ENCODE measurements around the gene SARM1.
"Not testable (repeated sequence)": the region's sequence is repeated elsewhere in the genome, so short reads cannot be mapped to it uniquely, and the experiment has no call there.

Gene SARM1

GRCh38 chr17:28425206-28425605 lies 53.7 kb downstream of the SARM1 start:
- no peak for DNase-seq (ENCODE audit: low read depth in 2 of 2)

DNA sequence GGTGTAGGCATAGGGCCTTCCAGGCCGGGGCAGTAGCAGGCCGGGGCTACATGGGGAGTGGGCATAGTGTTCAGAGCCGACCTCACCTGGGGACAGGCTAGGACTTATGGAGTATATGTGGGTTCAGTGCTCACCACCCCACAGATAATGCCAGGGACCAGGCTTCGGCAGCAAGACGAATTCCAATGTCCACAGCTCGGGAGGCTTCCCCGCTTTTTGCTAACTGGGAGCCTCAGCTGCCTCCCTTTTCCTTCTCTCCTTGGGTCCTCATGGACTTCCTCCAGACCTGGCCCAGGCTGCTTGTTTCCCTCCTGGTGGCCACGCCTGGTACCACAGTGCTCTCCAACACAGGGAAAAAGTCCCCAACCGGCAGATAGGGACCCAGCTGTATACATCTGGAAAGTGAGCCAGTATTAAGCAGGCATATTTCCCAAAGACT lies 54.6 kb downstream of the SARM1 start:
- no peak for DNase-seq (ENCODE audit: low read depth in 2 of 2)

DNA sequence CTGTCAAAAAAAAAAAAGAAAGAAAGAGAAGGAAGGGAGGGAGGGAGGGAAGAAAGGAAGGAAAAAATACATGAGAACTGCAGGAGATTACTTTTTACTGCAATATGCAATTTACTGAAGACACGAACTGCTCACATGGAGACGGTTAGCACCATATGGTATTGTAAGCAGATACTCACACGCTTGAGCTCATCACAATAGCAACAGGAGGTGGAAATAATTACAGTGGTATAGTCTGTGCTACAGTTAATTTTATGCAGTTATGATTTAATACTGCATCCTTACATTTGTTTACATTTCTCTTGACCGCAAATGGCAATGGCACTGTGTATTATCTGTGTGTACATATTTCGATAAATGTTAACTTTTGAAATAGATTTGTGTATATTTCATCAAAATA lies 55.9 kb downstream of the SARM1 start:
- DNase-seq (ENCODE audit: low read depth in 2 of 2), result no peak

- not testable (repeated sequence) for DNase-seq (ENCODE audit: low read depth in 2 of 2)
These were observed 56.5 kb downstream of the SARM1 start for GRCh38 chr17:28427982-28428381.

GRCh38 chr17:28433721-28434120 lies 62.2 kb downstream of the SARM1 start:
- no peak for DNase-seq (ENCODE audit: low read depth in 2 of 2)

- not testable (repeated sequence) for DNase-seq (ENCODE audit: low read depth in 2 of 2)
These were observed 62.8 kb downstream of the SARM1 start for GRCh38 chr17:28434326-28434725.

GRCh38 chr17:28443901-28444638 lies 72.6 kb downstream of the SARM1 start:
- no peak for DNase-seq (ENCODE audit: low read depth in 2 of 2)

DNA sequence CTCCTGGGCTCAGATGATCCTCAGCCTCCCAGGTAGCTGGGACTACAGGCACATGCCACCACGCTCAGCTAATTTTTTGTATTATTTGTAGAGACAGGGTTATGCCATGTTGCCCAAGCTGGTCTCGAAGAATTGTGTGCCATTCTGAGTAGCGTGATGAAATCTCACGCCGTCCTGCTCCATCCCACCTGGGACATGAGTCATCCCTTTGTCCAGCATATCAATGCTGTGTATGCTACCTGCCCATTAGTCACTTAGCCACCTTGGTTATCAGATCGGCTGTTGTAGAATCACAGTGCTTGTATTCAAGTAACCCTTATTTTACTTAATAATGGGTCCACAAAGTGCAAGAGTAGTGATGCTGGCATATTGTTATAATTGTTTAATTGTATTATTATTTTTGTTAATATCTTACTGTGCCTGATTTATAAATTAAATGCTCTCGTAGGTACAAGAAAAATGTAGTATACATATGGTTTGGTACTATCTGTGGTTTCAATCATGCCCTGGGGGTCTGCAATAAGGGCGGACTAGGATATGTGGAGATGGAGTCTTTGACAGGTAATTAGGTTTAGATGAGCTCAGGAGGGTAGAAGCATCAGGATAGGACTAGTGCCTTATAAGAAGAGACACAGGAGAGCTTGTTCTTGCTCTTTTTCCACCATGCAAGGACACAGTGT lies 75.4 kb downstream of the SARM1 start:
- no peak for DNase-seq (ENCODE audit: low read depth in 2 of 2)

GRCh38 chr17:28447396-28447760 lies 75.9 kb downstream of the SARM1 start:
- no peak for DNase-seq (ENCODE audit: low read depth in 2 of 2)

DNA sequence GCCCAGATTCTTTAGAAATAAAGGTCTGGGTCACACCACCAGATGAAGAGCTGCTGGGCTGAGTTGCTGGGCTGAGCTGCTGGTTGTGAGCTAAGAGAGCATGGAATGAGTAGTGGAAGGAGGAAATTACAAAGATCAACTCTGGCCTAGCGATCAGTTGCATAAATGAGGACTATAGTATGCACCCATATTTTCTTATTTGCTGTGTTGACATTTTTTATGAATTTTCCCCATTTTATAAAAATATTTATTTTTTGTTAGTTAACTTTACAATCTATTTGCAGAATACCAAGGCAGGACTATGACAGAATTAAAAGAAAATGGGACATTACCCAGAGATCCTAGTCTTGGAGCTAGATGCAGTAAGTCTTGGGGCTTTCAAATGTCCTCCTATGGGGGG lies 78.4 kb downstream of the SARM1 start:
- DNase-seq (ENCODE audit: low read depth in 2 of 2), result no peak

Data from stimulated activated CD8-positive, alpha-beta memory T cell treated with anti-CD3 and anti-CD28 coated beads, Interleukin-7, amount 100 ng/mL, for 4 hours (primary cell).